Prostate gland (tissue), 2 donors: ENCODE results near the gene CCDC74A.

Experiments
- CTCF ChIP-seq, 4 experiments: fragments of 200-600 bp in 2 of 4; fragments of 450-650 bp in 2 of 4; sonication (generic) in 2 of 4; IDR thresholded peaks; 1 replicate in 3 of 4; 2 replicates in 1 of 4; pipeline ENCODE4 v1.5.1; 2016 to 2019; ENCODE audit warnings: antibody characterized with exemption in 4 of 4, mild to moderate bottlenecking in 2 of 4, moderate library complexity in 2 of 4
- POLR2A ChIP-seq: fragments of 450-650 bp; IDR thresholded peaks from one replicate; pipeline ENCODE4 v1.6.1; 2016; ENCODE audit warnings: antibody characterized with exemption, mild to moderate bottlenecking
- POLR2AphosphoS5 ChIP-seq: sonication (generic); formaldehyde crosslinking; IDR thresholded peaks from one replicate; pipeline ENCODE4 v1.6.1; 2017; ENCODE audit warnings: antibody characterized with exemption

- TF ChIP-seq CTCF (IDR thresholded peaks at IDR 0.05) (no peak), POLR2A (no peak), POLR2AphosphoS5 (no peak)
Observed at GRCh38 chr2:131520526-131520925, 7.2 kb upstream of the CCDC74A start.
